GM10847 (cell line): ENCODE measurements around the gene FAM180B.

Experiments
- POLR2A ChIP-seq: IDR thresholded peaks from 2 replicates; pipeline ENCODE4 v1.6.1; 2011; ENCODE audit not compliant: insufficient read length; ENCODE audit errors: extremely low read depth

Gene FAM180B

GRCh38 chr11:47565340-47566148, 20.9 kb upstream of the FAM180B start, which contains the start of gene PTPMT1:
Gene PTPMT1 (plus strand): TSS chr11:47565599. CDS start chr11:47565623, 24 bp downstream.
- peak; percentile 88 for TF ChIP-seq POLR2A

GRCh38 chr11:47566149-47566698, 20.3 kb upstream of the FAM180B start:
- no peak for TF ChIP-seq POLR2A

- TF ChIP-seq POLR2A: no peak
Measured at GRCh38 chr11:47569646-47570045, 16.8 kb upstream of the FAM180B start.

GRCh38 chr11:47570651-47571356, 15.7 kb upstream of the FAM180B start:
- no peak for TF ChIP-seq POLR2A

GRCh38 chr11:47571357-47571729, 15.1 kb upstream of the FAM180B start:
- no peak for TF ChIP-seq POLR2A

GRCh38 chr11:47571895-47572294, 14.6 kb upstream of the FAM180B start:
- no peak for TF ChIP-seq POLR2A

- no peak for TF ChIP-seq POLR2A
Measured at GRCh38 chr11:47572715-47573255, 13.7 kb upstream of the FAM180B start.

GRCh38 chr11:47573321-47573720, 13.2 kb upstream of the FAM180B start:
- TF ChIP-seq POLR2A: no peak

GRCh38 chr11:47577460-47578041, 8.9 kb upstream of the FAM180B start:
- TF ChIP-seq POLR2A: no peak

GRCh38 chr11:47578524-47579494, 7.7 kb upstream of the FAM180B start, which contains the start of the genes KBTBD4 and NDUFS3:
Gene KBTBD4 (minus strand): TSS chr11:47578970. CDS start chr11:47578951, 19 bp downstream.
Gene NDUFS3 (plus strand): TSS chr11:47579074. CDS start chr11:47579092, 18 bp downstream.
- peak; percentile 92 for TF ChIP-seq POLR2A

- no peak for TF ChIP-seq POLR2A
Measured at GRCh38 chr11:47583844-47584243, 2.6 kb upstream of the FAM180B start.

- no peak for TF ChIP-seq POLR2A
Measured at GRCh38 chr11:47587039-47587716, 700 bp downstream of the FAM180B start.

- no peak for TF ChIP-seq POLR2A
Measured at GRCh38 chr11:47587723-47588326, 1.3 kb downstream of the FAM180B start.
